Vagina (tissue), 2 donors: ENCODE data around the gene TMIGD2. TPM values are rescaled to one million over a fixed set of nuclear protein-coding genes. Genes with fewer than 3 reads are reported as not detected.
"Not testable (repeated sequence)": the region's sequence is repeated elsewhere in the genome, so short reads cannot be mapped to it uniquely, and the experiment has no call there.

Experiments used
- DNase-seq, 2 donors: peaks; one replicate each; pipeline ENCODE4 v3.0.0-alpha.2; 2017; ENCODE audit errors: extremely low spot score in 2 of 2
- H3K27ac ChIP-seq: fragments of 200-600 bp; sonication (generic); one replicate; pipeline ENCODE4 v1.5.1; 2019
- H3K27me3 ChIP-seq: fragments of 200-600 bp; sonication (generic); one replicate; pipeline ENCODE4 v1.5.1; 2019
- H3K36me3 ChIP-seq, 2 donors: fragments of 200-600 bp; sonication (generic); one replicate each; pipeline ENCODE4 v1.5.1; 2017 to 2019
- H3K4me1 ChIP-seq: fragments of 200-600 bp; sonication (generic); one replicate; pipeline ENCODE4 v1.5.1; 2019
- H3K4me3 ChIP-seq, 2 donors: fragments of 200-600 bp; sonication (generic); 1 replicate in 1 of 2; 2 replicates in 1 of 2; pipeline ENCODE4 v1.5.1; 2016 to 2019
- H3K9me3 ChIP-seq: fragments of 200-600 bp; sonication (generic); one replicate; pipeline ENCODE4 v1.5.1; 2019
- CTCF ChIP-seq, 3 experiments: fragments of 450-650 bp in 2 of 3; fragments of 200-600 bp in 1 of 3; sonication (generic) in 1 of 3; IDR thresholded peaks; one replicate each; pipeline ENCODE4 v1.5.1; 2017 to 2019; ENCODE audit warnings: antibody characterized with exemption in 3 of 3, mild to moderate bottlenecking in 2 of 3, moderate library complexity in 2 of 3
- POLR2A ChIP-seq, 2 donors: fragments of 450-650 bp; IDR thresholded peaks; one replicate each; pipeline ENCODE4 v1.6.1; 2017; ENCODE audit warnings: antibody characterized with exemption in 2 of 2, mild to moderate bottlenecking in 2 of 2, moderate library complexity in 2 of 2
- POLR2AphosphoS5 ChIP-seq, 2 donors: sonication (generic); formaldehyde crosslinking; IDR thresholded peaks; one replicate each; pipeline ENCODE4 v1.9.0; 2017; ENCODE audit warnings: antibody characterized with exemption in 2 of 2, mild to moderate bottlenecking in 2 of 2, low read depth in 1 of 2; ENCODE audit not compliant: insufficient read depth in 1 of 2
- intact Hi-C: fragments of 100-400 bp; cut with DNase I; formaldehyde crosslinking; loops from one replicate; pipeline ENCODE4 v1.15.1; 2023
- total RNA-seq: library from RNA; depleted of rRNA; stranded (reverse); fragments of >200 nt; gene quantifications from one replicate; pipeline ENCODE4 v1.2.3, GENCODE V29; 2016

The TMIGD2 gene
- total RNA-seq, 1 donor from 2014 or later: not detected

DNA sequence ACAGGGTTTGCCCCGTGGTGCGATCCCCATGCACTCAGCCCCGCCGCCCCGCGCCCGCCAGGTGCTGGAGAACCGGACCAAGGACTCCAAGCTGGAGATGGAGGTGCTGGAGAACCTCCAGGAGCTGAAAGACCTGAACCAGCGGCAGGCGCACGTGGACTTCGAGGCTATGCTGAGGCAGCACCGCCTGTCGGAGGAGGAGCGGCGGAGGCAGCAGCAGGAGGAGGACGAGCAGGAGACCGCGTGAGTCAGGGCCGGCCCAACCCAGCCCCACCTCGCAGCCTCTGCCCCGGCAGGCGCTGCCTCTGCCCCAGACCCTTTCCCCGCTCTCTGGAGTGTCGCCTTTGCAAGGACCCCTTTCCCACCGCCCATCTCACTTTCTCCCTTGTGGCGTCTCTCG, 44.0 kb downstream of the TMIGD2 start:
- Histone ChIP-seq H3K4me1 (no peaks in the 10 kb centered on the region), H3K4me3 (no peak overlapping the region), H3K9me3 (peaks cover 5% of the 10 kb centered on the region), H3K36me3 (peaks cover 0 to 98% of the 10 kb centered on the region in 2 donors), H3K27ac (no peak overlapping the region), H3K27me3 (no peaks in the 10 kb centered on the region)
- intact Hi-C loops: no loop called here
- TF ChIP-seq POLR2AphosphoS5 (IDR thresholded peaks at IDR 0.05; ENCODE audit: insufficient read depth in 1 of 2, low read depth in 1 of 2) (no peak), CTCF (IDR thresholded peaks at IDR 0.05) (no peak), POLR2A (IDR thresholded peaks at IDR 0.05) (no peak)
- DNase-seq: no peak

- peaks cover 5% of the 10 kb centered on the region for H3K9me3 ChIP-seq
- no peaks in the 10 kb centered on the region for H3K27me3 ChIP-seq
- intact Hi-C loops: no loop called here
- TF ChIP-seq POLR2A (IDR thresholded peaks at IDR 0.05): no peak
- TF ChIP-seq CTCF (IDR thresholded peaks at IDR 0.05): no peak
- no peak for TF ChIP-seq POLR2AphosphoS5 (IDR thresholded peaks at IDR 0.05; ENCODE audit: insufficient read depth in 1 of 2, low read depth in 1 of 2)
- H3K4me1 ChIP-seq: no peaks in the 10 kb centered on the region
- no peak overlapping the region for H3K27ac ChIP-seq
- H3K36me3 ChIP-seq: peaks cover 0 to 94% of the 10 kb centered on the region in 2 donors
- DNase-seq: no peak
- H3K4me3 ChIP-seq: no peak overlapping the region
These were observed 45.2 kb downstream of the TMIGD2 start for GRCh38 chr19:4257025-4257424.

DNA sequence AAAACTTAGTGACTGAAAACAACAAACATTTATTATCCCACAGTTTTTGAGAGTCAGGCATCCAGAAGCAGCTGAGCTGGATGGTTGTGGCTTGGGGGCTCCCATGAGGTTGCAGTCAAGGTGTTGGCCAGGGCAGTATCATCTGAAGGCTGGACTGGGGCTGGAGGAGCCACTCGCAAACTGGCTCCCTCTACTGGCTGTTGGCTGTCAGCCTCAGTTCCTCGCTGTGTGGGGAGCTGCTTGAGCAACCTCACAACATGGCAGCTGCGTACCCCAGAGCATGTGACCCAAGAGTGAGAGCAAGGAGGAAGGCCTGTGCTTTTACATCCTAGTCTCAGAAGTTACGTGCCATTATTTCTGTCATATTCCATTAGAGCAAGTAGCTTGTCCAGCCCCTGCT, 45.6 kb downstream of the TMIGD2 start:
- Histone ChIP-seq H3K36me3 (peaks cover 0 to 89% of the 10 kb centered on the region in 2 donors), H3K27ac (no peak overlapping the region)
- intact Hi-C loops: no loop called here

GRCh38 chr19:4246767-4247593, 55.2 kb downstream of the TMIGD2 start, which contains the start of gene YJU2:
TSS of gene YJU2 (plus strand) at chr19:4247080. CDS start at chr19:4247147, 67 bp downstream.
- peak in 1 of 2 donors; percentile 98 for DNase-seq
- H3K4me1 ChIP-seq: peaks cover 16% of the 10 kb centered on the region
- no peaks in the 10 kb centered on the region for H3K9me3 ChIP-seq
- peak within 1 kb of the TSS; percentile 54 to 64 for H3K4me3 ChIP-seq
- intact Hi-C loops: no loop called here
- no peak for TF ChIP-seq POLR2A (IDR thresholded peaks at IDR 0.05)
- peak in 1 of 3 experiments; percentile 10 for TF ChIP-seq CTCF (IDR thresholded peaks at IDR 0.05)
- TF ChIP-seq POLR2AphosphoS5 (IDR thresholded peaks at IDR 0.05; ENCODE audit: insufficient read depth in 1 of 2, low read depth in 1 of 2): peak; percentile 72 to 99
- peak within 1 kb of the TSS; percentile 91 for H3K27ac ChIP-seq
- H3K27me3 ChIP-seq: no peaks in the 10 kb centered on the region
- peaks cover 0 to 28% of the 10 kb centered on the region in 2 donors for H3K36me3 ChIP-seq

More for the DNA sequence above, 45.6 kb downstream of the TMIGD2 start:
- H3K4me3 ChIP-seq: no peak overlapping the region
- DNase-seq: no peak
- no peaks in the 10 kb centered on the region for H3K27me3 ChIP-seq
- TF ChIP-seq CTCF (IDR thresholded peaks at IDR 0.05): no peak
- no peak for TF ChIP-seq POLR2A (IDR thresholded peaks at IDR 0.05)
- TF ChIP-seq POLR2AphosphoS5 (IDR thresholded peaks at IDR 0.05; ENCODE audit: insufficient read depth in 1 of 2, low read depth in 1 of 2): no peak
- no peaks in the 10 kb centered on the region for H3K4me1 ChIP-seq
- peaks cover 5% of the 10 kb centered on the region for H3K9me3 ChIP-seq

GRCh38 chr19:4245938-4246337, 56.3 kb downstream of the TMIGD2 start:
- Histone ChIP-seq H3K36me3 (peaks cover 0 to 24% of the 10 kb centered on the region in 2 donors), H3K4me1 (peaks cover 16% of the 10 kb centered on the region)
- H3K27ac ChIP-seq, intact Hi-C loops, H3K9me3 ChIP-seq, H3K27me3 ChIP-seq, H3K4me3 ChIP-seq, DNase-seq: not testable (repeated sequence)

Other genes with a start within 250 kb of the TMIGD2 start
- 60.6 TPM for gene ZBTB7A, start 235.5 kb downstream of the TMIGD2 start, total RNA-seq
- 104 TPM for gene MAP2K2, start 178.3 kb downstream of the TMIGD2 start, total RNA-seq
- gene CREB3L3, start 148.8 kb downstream of the TMIGD2 start, total RNA-seq: not detected
- 65.6 TPM for gene SIRT6, start 119.8 kb downstream of the TMIGD2 start, total RNA-seq
- 0.25 TPM for gene ANKRD24, start 119.7 kb downstream of the TMIGD2 start, total RNA-seq
- not detected for gene EBI3, start 72.9 kb downstream of the TMIGD2 start, total RNA-seq
- 19.9 TPM for gene YJU2, start 55.3 kb downstream of the TMIGD2 start, total RNA-seq
- gene SHD, start 23.1 kb downstream of the TMIGD2 start, total RNA-seq: not detected
- 1.7 TPM for gene FSD1, start 2.2 kb upstream of the TMIGD2 start, total RNA-seq
- 29.2 TPM for gene STAP2, start 36.4 kb upstream of the TMIGD2 start, total RNA-seq
- 10.1 TPM for gene MPND, start 41.2 kb upstream of the TMIGD2 start, total RNA-seq
- 65.6 TPM for gene SH3GL1, start 98.2 kb upstream of the TMIGD2 start, total RNA-seq
- 21.4 TPM for gene CHAF1A, start 100.3 kb upstream of the TMIGD2 start, total RNA-seq
- gene UBXN6, start 155.4 kb upstream of the TMIGD2 start, total RNA-seq: 147 TPM
- 33.1 TPM for gene HDGFL2, start 169.9 kb upstream of the TMIGD2 start, total RNA-seq
- 69.5 TPM for gene PLIN4, start 216.1 kb upstream of the TMIGD2 start, total RNA-seq
- 8.8 TPM for gene PLIN5, start 232.8 kb upstream of the TMIGD2 start, total RNA-seq
- gene LRG1, start 237.6 kb upstream of the TMIGD2 start, total RNA-seq: 6.9 TPM